Jurkat, Clone E6-1 (cell line): Measurements from ENCODE around the gene UBE2I. TPM values are rescaled to one million over a fixed set of nuclear protein-coding genes. Genes with fewer than 3 reads are reported as not detected.
"Not testable (repeated sequence)": the region's sequence is repeated elsewhere in the genome, so short reads cannot be mapped to it uniquely, and the experiment has no call there.

ENCODE experiments used
- DNase-seq: peaks from one replicate; pipeline ENCODE4 v3.0.0-alpha.2; 2011; ENCODE audit warnings: low read depth, low spot score
- H3K4me3 ChIP-seq: 2 replicates; pipeline ENCODE4 v1.5.1; 2011; ENCODE audit warnings: mild to moderate bottlenecking, low read length, control low read depth, moderate library complexity
- polyA plus RNA-seq: library from polyadenylated mRNA; unstranded; fragments of >200 nt; gene quantifications from one replicate; pipeline ENCODE4 v1.2.1, GENCODE V29; 2012; ENCODE audit warnings: missing spikeins; ENCODE audit not compliant: insufficient read length, insufficient read depth

The UBE2I gene
- 354 TPM for polyA plus RNA-seq

DNA sequence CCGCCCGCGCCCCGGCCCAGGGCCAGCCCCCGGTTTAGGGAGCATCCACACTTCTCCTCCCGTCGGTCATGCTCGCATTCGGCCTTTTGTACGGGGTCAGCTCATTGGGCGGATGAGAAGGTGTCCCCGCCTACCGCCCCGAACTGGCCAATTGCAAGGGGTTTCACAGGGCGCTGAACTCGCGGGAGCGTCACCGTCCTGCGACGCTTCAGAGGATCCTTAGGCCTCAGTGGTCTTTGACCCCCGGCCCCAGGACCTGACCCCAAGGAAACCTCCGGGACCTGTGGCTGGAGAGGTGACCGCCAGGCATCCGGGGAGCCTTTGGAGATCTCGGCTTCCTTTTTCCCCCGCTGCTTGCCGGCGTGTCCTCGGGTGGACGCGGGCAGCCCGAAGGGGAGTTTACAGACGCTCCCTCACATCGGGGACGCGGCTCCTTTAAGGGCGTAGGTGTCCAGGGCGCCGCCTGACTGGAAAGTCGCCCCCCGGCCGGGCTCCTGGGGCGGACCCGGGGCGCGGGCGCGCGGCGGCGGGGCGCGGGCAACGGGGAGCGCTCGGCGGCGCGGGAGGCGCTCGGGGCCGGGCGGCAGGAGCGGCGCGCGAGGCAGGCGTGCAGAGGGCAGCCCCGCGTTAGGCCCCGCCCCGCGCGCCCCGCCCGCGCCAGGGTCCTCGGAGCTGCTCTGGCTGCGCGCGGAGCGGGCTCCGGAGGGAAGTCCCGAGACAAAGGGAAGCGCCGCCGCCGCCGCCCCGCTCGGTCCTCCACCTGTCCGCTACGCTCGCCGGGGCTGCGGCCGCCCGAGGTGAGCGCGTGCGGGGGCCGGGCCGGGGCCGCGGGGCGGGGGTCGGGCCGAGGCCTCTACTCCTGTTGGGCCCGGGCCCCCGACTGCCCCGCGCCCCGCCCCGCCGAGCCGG is at the start of gene UBE2I:
Gene UBE2I (plus strand): TSS at position 660 of the 909 bp plus-strand sequence. CDS start 4,395 bp downstream, outside the sequence.
- peak; percentile 98 for DNase-seq

GRCh38 chr16:1259760-1260068 is 49.7 kb upstream of the UBE2I start:
- DNase-seq, result no peak
- H3K4me3 ChIP-seq, result no peak overlapping the region

More for the DNA sequence above, at the start of gene UBE2I:
- peak within 1 kb of the TSS; percentile 99 for H3K4me3 ChIP-seq

- no peak for DNase-seq
- H3K4me3 ChIP-seq, result no peak overlapping the region
Observed at GRCh38 chr16:1260101-1260680, 49.2 kb upstream of the UBE2I start.

DNA sequence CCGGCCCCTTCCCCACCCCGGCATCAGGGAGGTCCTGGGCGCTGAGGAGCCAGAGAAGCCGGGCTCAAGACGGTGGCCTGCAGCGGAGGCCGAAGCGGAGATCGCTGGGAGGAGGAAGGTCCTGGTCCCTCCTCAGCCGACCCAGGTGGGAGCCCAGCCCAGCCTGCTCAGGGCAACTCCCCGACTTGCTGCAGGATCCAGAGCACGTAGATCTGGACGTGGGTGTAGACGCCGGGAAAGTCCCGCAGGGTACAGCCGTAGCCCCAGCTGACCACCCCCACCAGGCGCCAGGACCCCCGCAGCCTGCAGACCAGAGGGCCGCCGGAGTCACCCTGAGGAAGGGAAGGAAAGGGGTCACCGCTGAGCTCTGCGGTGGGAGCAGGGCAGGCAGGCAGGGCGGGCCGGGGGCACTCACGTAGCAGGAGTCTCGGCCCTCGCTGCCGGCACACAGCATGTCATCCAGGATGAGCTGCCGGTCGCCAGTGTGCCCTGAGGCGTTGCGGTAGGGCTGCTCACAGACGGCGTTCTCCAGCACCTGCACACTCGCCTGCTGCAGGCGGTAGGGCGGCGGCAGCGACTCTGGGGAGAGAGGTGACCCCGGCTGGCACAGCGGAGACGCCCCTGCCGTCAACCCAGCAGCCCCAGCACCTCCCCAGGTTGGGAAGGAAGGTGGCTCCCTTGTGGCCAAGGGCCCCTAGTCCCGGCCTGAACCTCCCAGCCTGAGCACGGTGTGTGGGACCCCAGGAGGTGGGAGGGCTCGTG is 48.1 kb upstream of the UBE2I start:
- DNase-seq, result no peak
- H3K4me3 ChIP-seq, result no peak overlapping the region

- no peak for DNase-seq
- no peak overlapping the region for H3K4me3 ChIP-seq
Observed at GRCh38 chr16:1262210-1262845, 47.1 kb upstream of the UBE2I start.

GRCh38 chr16:1262846-1263221 is 46.6 kb upstream of the UBE2I start:
- no peak for DNase-seq
- no peak overlapping the region for H3K4me3 ChIP-seq

GRCh38 chr16:1263591-1264344 is 45.7 kb upstream of the UBE2I start:
- H3K4me3 ChIP-seq, result no peak overlapping the region
- no peak for DNase-seq

DNA sequence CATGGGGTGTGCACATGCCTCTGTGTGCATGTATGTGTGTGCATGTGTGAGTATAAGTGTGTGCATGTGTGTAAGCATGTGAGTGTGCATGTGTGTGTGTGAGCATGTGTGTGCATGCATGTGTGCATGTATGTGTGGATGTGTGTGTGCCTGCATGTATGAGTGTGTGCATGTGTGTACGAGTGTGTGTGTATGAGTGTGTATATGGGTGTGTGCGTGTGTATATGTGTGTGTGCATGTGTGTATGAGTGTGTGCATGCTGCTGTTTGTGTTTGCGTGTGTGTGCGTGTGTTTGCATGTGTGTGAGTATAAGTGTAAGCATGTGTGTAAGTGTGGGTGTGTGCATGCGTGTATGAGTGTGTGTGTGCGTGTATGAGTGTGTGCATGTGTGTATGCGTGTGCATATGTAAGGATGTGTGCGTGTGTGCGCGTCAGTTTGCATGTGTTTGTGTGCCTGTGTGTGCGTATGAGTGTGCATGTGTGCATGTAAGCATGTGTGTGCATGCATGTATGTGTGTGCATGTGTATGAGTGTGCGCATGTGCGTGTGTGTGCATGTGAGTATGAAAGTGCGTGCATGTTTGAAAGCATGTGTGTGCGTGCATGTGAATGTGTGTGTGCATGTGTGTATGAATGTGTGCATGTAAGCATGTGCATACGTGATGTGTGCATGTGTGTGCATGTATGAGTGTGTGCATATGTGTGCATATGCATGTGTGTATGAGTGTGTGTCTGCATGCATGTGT is 44.9 kb upstream of the UBE2I start:
- no peak overlapping the region for H3K4me3 ChIP-seq
- no peak for DNase-seq

DNA sequence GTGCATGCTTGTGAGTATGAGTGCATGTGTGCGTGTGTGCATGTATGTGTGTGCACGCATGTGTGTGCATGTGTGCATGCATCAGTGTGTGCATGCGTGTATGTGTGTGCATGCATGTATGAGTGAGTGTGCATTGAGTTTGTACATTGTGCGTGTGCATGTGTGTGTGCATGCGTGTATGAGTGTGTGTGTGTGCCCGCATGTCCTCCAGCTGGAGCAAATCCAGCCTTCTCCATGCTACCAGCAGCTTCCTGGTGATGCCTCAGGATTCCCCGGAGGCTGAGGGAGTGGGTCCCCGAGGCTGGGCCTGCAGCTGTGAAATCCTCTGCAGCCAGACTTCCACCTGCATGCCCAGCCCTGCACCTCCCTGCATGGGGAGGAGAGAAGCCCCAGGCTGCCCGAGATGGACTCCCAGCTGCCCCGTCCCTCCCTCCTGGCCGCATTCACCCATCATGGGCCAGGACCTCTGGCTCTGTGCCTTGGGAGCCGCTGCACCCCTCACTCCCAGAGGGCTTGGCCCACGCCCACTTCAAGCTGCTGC is 44.3 kb upstream of the UBE2I start:
- H3K4me3 ChIP-seq, result no peak overlapping the region
- no peak for DNase-seq

- H3K4me3 ChIP-seq, result no peak overlapping the region
- no peak for DNase-seq
Observed at GRCh38 chr16:1265826-1266225, 43.6 kb upstream of the UBE2I start.

DNA sequence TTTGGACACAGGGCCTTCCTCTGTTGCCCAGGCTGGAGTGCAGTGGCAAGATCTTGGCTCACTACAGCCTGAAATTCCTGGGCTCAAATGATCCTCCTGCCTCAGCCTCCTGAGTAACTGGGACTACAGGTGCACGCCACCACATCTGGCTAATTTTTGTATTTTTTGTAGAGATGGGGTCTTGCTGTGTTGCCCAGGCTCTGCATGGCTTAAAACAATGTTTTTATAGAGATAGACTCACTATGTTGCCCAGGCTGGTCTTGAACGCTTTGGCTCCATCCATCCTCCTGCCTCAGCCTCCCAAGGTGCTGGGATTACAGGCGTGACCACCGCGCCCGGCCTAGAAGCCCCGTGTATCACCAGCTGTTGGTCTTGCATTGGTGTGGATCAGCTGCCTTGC is 40.0 kb upstream of the UBE2I start:
- not testable (repeated sequence) for H3K4me3 ChIP-seq, DNase-seq

DNA sequence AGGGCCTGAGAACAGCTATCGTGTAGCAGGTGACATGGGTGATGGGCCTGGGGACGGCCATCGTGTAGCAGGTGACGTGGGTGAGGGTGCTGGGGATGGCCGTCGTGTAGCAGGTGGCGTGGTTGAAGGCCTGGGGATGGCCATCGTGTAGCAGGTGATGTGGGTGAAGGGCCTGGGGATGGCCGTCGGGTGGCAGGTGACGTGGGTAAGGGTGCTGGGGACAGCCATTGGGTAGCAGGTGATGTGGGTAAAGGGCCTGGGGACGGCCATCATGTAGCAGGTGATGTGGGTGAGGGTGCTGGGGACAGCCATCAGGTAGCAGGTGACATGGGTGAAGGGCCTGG is 38.1 kb upstream of the UBE2I start:
- DNase-seq, result no peak
- no peak overlapping the region for H3K4me3 ChIP-seq

GRCh38 chr16:1271724-1272413 is 37.6 kb upstream of the UBE2I start:
- H3K4me3 ChIP-seq, result not testable (repeated sequence)
- DNase-seq, result peak; percentile 18

GRCh38 chr16:1272453-1273198 is 36.8 kb upstream of the UBE2I start:
- H3K4me3 ChIP-seq, result no peak overlapping the region
- no peak for DNase-seq

- DNase-seq, result no peak
- no peak overlapping the region for H3K4me3 ChIP-seq
Observed at GRCh38 chr16:1273816-1274215, 35.6 kb upstream of the UBE2I start.

GRCh38 chr16:1274767-1275166 is 34.7 kb upstream of the UBE2I start:
- no peak overlapping the region for H3K4me3 ChIP-seq
- DNase-seq, result no peak
